DMS79 (cell line): ENCODE results near the gene SMIM15.

Source experiments
- DNase-seq: peaks from one replicate; lab custom pipeline; 2025; lab: John Stamatoyannopoulos, UW

Gene SMIM15

GRCh38 chr5:61159836-61160235 is 2.4 kb downstream of the SMIM15 start:
- DNase-seq: no peak

- no peak for DNase-seq
Observed at GRCh38 chr5:61159070-61159469, 3.2 kb downstream of the SMIM15 start.

GRCh38 chr5:61151893-61152292 is 10.4 kb downstream of the SMIM15 start:
- no peak for DNase-seq

- no peak for DNase-seq
Observed at GRCh38 chr5:61148515-61148914, 13.8 kb downstream of the SMIM15 start.

- DNase-seq: no peak
Observed at GRCh38 chr5:61142811-61143210, 19.5 kb downstream of the SMIM15 start.

GRCh38 chr5:61142391-61142790 is 19.9 kb downstream of the SMIM15 start:
- no peak for DNase-seq

GRCh38 chr5:61141801-61142200 is 20.5 kb downstream of the SMIM15 start:
- DNase-seq: no peak

- no peak for DNase-seq
Observed at GRCh38 chr5:61139931-61140330, 22.3 kb downstream of the SMIM15 start.

- DNase-seq: no peak
Observed at GRCh38 chr5:61139094-61139873, 23.0 kb downstream of the SMIM15 start.

- no peak for DNase-seq
Observed at GRCh38 chr5:61137835-61138234, 24.4 kb downstream of the SMIM15 start.

- no peak for DNase-seq
Observed at GRCh38 chr5:61132559-61132958, 29.7 kb downstream of the SMIM15 start.

GRCh38 chr5:61130289-61130688 is 32.0 kb downstream of the SMIM15 start:
- no peak for DNase-seq

GRCh38 chr5:61123145-61123544 is 39.1 kb downstream of the SMIM15 start:
- DNase-seq: no peak

- DNase-seq: no peak
Observed at GRCh38 chr5:61120534-61120933, 41.7 kb downstream of the SMIM15 start.

- no peak for DNase-seq
Observed at GRCh38 chr5:61119066-61119465, 43.2 kb downstream of the SMIM15 start.

GRCh38 chr5:61115968-61116367 is 46.3 kb downstream of the SMIM15 start:
- no peak for DNase-seq

- DNase-seq: no peak
Observed at GRCh38 chr5:61114441-61114840, 47.8 kb downstream of the SMIM15 start.
